Right forelimb (tissue), 1 donor: ENCODE results near the gene COL5A1.

Experiments
- DNase-seq: peaks from one replicate; pipeline ENCODE4 v3.0.0-alpha.2; 2018

Gene COL5A1

DNA sequence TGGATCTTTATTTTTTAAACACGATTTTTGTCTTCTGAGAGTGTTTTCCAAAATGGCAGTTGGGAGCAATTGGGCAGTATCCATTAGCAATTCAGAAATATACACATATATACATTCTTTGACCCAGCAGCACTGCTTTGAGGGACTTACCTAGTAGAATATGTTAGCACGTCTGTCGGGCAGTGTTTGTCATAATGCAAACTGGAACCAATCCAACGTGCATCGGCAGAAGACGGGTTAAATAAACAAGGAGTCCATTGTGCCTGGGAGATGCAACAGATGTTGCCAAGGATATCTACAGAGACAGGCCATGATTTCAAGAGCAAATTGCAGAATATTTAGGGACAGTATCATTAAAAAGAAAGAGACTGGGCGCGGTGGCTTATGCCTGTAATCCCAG, 107.0 kb downstream of the COL5A1 start:
- no peak for DNase-seq

DNA sequence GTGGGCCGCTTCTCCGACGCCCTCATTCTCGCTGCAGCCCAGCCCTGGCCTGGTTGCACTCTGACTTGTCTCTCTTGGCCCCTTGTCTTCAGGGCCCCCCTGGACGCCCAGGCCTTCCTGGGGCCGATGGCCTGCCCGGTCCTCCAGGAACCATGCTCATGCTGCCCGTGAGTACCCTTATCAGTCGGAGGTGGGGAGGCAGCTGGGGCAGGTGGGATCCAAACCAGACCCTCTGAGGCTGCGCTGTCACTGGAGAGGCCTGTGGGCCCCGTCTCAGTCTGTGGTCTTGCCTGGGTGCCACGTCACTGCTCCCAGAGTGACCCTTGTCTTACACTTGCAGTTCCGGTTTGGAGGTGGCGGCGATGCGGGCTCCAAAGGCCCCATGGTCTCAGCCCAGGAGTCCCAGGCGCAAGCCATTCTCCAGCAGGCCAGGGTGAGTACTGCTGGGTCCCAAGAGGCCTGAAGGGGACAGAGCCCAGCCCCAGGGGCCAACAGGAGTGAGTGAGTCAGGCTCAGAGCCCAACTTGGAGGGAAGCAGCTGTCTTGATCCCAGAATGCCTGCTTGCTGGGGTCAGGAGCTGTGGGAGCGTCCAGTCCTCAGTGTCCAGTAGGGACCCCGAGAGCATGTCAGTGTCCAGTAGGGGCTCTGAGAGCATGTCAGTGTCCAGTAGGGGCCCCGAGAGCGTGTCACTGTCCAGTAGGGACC, 109.0 kb downstream of the COL5A1 start:
- no peak for DNase-seq

DNA sequence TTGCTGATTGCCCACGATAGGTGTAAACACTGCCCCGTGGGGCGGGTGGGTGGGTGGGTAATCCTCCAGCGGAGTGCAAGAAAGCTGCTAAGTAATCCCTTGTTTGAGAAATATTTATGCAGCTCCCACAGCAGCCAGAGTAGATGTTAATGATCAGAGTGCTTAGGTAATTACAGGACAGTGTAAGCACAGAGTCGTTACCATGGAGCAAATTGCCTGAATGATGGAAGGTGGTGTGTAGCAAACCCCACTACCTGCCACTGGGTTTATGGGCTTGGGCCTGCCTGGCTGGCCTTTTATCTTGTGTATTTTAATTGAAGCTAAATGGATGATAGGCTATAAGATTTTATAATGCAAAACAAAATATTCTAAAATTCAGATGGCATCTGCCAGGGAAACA, 110.0 kb downstream of the COL5A1 start:
- no peak for DNase-seq

DNA sequence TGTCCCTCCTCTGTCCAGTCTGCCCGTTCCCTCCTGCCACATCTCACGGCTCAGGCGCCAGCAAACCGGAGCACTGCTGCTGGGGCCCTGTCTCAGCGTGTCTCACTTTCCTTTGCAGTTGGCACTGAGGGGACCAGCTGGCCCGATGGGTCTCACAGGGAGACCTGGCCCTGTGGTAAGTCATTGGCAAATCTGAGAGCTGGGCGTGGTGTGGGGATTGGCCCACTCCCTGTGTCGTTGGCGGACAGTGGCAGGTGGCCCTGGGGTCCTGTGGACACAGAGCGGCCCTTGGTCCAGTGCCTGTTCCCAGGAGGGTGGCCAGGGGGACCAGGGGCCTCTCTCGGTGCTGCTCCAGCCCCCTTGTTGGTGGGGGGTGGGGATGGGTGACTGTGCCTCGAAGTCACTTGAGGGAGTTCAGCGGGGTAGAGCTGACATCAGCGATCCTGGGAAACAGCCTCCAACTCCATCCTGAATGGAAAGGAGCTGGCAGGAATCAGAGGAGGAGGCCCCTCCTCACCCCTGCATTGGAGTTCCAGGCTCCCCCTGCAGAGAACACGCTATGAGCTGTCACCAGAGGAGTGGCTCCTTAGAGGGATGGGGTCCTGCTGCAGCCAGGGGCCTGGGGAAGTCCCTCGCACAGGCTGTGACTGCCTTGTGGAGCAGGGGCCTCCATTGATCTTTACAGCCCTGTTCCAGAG, 111.0 kb downstream of the COL5A1 start:
- no peak for DNase-seq

DNA sequence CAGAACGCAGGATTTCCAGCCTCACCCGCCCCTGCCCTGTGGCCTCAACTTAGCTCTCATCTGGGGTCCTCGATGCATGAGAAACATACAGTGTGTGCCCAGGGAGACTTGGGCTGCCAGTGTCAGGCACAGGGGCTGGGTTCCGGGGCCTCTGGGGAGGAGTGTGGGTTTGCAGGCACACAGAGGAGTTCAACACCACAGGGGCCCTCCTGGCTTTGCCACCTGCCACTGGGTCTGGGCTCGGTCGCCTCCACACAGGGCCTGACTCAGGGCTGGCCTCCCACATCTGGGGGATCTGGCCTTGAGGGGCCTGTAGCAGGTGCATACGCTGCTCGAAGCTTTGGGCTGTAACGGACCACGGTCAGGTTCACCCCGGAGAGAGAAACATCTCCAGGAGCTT, 111.6 kb downstream of the COL5A1 start:
- no peak for DNase-seq

DNA sequence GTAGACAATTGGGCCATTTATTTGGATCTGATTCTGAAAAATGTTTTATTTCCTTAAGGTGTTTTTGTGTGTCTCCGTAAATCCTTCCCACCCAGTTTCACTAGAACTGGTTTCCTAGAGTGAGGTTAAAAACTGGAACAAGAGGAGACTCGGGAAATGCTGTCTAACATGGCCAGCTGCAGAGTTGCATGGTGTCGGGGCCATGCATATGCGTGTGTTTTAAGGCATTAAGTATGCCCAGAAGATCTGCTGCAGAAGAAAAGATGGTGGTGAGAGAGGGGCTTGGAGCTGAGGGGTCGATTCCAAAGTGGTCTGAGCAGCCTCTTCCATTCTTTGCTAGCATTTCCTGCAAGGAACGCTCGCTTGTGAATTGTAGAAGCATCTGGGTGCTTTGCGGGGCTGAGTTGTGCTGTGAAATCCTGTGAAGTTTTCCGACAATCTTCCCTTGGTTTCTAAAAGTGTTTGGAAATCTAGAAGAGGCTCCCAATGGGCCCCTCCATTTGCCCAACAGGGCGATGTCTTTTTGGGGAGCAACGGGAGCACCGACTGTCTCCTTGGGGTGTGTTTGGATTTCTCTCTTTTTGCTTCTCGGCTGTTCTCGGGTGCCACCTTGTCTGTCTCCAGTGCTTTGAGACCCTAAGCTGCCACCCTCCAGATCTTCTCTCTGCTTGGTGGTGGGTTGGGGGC, 113.8 kb downstream of the COL5A1 start:
- no peak for DNase-seq

DNA sequence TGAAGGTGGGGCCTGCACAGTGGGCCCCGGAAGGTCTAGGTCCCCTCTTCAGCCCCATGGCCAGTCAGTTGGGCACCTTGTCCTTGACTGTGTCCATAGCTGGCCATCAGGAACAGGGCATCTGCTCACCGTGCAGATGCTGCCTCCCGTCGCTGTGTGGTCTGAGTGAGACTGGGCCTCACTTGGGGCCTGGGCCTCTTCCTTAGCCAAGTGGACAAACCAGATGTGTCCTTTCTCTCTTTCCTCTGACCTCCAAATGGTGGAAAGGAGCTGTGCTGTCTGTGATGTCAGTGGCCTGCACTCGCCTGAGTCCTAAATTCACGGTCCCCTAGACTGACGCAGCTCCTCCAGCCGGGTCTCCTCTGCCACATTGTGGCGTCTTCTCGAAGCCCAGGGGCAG, 114.5 kb downstream of the COL5A1 start:
- DNase-seq = no peak

DNA sequence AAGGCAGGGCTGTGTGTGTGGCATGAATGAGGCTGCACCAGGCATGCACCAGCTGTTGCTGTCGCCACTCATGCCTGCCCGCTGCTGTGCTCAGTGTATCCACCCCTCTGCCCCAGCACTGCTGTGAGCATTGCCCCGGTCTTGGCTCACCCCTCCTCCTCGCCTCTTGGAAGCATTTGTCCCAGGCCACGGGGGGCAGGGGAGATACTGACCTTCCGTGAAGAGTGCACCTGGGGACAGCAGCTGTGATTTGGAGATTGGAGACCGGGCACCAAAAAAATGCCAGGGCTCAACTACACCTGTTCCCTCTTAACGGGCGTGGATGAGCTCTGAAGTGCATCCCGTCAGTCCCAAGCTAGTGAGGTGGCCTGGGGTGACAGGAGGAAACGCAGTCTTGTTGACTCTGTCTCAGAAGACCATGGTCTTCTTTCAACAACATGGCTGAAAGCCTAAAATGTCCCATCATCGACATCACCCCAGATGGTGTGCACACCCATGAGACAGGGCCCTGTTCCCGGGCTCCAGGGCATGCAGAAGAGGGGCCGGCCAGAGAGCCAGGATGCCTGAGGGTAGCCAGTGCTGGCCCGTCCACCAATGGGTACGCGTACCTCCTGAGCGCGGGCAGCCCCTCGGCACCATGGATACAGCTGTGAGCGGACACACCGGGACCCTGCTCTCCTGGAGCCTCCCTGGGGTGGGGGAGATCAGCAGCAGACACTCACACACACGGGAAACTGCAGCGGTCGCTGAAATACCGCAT, 115.8 kb downstream of the COL5A1 start:
- no peak for DNase-seq

DNA sequence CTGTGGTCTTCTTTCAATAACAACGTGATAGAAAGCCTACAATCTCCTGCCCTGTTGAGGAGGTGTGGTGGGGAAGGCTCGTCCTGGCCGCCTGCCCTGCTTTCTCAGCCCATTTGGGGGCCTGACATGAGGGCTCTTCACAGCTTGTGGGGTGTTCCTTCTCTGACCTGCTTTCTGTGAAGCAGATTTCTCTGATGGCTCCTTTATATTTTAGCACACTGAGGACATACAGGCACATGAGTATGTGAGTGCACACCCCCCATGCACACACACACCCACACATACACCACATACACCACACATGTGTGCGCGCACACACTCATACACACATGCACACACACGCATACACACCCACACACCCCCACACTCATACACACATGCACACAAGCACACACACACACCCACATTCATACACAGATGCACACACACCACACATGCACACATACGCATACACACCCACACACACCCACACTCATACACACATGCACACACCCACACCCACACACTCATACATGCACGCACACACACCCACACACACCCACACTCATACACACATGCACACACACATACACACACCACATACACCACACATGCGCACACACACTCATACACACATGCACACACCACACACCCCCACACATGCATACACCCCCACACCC, 117.5 kb downstream of the COL5A1 start:
- DNase-seq = no peak

DNA sequence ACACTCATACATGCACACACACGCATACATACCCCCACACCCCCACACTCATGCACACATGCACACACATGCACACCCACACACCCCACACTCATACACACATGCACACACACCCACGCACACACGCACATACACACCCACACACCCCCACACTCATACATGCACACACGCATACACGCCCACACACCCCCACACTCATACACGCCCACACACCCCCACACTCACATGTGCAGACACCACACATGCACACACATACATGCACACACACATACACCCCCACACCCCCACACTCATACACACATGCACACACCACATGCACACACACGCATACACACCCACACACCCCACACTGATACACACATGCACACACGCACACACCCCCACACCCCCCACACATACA, 118.3 kb downstream of the COL5A1 start:
- DNase-seq = no peak

DNA sequence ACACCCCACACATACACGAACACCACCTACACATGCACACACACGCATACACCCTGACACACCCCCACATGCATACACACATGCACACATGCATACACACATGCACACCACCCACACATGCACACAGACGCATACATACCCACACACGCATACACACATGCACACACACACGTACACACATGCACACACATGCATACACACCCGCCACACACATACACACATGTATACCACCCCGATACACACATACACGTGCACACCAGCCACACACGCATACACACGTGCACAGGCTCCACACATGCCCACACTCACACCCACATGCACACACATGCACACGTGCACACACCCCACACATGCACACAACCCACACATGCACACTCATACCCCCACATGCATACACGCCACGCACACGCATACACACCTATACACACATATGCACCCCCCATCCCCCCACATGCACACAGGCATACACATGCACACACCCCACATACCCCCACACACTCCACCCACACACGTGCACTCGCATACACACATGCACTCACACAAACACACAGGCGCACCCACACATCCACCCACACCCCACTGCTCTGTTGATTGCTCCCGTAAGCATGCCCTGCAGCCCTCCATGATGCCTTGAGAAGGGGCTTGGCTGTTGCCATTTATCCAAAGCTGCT, 119.3 kb downstream of the COL5A1 start:
- DNase-seq = no peak

DNA sequence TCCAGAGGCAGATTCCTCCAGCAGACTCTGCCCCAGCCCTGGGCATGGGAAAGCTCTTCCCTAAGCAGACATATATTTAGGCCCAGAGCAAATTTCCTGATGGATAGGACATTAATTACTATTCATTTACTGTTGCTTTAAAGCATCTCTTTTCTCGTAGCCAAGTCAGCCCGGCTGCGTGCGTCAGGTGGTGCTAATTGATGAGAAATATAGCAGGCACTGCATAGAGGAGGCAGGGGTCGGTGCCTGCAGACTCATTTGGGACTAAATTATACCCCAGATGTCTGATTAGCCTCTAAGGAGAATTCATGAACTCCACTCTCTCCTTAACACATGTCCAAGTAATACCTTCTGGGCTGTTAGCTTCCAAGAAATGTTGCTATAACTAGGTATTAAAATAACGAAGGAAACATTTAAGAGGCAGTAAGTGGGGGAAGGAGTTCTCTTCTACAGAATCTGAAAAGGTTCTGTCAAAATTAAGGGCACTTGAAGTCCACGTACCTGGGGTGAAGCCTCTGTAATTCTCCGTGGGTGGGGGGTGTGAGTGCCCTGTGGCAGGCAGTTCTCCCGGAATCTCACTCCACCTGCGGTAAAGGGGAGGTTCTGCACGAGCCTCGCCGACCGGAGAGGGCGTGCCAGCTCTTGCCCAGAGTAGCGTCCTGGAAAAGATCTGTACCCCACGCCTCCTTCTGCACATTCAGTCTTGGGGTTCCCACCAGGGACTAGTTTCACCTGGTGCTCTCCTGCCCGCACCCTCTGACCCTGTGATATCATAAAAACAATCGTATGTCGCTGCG, 123.1 kb downstream of the COL5A1 start:
- no peak for DNase-seq

DNA sequence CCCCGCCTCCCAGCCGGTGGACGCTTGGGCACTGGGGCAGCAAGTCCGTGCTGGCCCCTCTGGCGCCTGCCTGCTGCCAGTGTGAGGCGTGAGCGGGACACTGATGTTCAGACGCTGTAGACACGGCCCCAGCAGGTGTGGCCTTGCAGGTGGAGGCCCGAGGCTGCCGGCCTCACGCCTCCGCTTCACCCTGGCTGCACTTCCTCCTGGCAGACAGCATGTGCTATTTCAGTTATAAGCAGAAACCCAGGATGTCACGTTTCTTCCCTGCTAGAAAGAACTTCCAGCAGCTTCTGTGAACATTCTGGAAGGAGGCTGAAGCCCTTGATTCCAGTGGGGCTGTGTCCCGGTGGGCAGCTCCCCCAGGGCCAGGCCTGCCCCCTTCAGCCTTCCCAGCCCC, 124.2 kb downstream of the COL5A1 start:
- DNase-seq = no peak

DNA sequence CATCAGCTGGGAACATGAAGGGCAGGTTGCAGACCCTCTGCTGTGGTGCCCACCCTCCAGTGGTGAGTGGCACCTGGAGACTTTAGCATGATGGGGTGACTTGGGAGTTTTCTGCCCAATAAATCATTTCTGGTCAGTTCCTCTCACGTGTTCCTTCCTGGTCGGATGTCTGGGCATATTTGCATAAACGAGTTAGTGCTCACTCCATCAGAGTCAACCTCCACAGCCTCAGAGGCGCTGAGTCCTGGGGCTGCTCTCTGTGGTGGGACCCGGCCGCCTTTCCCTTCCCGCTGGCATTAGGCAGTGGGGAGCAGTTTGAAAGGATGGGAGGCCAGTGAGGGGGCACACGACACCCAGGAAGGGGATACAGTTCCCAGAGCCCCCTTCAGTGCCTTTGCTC, 125.0 kb downstream of the COL5A1 start:
- DNase-seq = no peak

DNA sequence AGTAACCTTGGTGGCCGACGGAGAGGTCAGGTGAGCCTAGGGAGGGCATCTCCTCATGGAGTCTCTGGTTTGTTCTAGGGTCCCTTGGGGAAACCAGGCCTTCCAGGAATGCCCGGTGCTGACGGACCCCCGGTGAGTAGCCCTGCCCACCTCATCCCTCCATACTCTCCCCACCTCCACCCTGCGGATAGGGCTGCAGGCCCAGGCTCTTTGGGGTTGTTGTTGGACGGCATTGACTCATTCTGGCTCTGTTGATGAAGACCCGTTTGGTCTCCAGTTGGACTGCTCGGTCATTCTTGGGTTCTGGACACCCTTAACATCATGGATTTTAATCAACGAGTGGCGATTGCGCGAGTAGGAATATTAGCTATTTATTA, 126.7 kb downstream of the COL5A1 start:
- no peak for DNase-seq

DNA sequence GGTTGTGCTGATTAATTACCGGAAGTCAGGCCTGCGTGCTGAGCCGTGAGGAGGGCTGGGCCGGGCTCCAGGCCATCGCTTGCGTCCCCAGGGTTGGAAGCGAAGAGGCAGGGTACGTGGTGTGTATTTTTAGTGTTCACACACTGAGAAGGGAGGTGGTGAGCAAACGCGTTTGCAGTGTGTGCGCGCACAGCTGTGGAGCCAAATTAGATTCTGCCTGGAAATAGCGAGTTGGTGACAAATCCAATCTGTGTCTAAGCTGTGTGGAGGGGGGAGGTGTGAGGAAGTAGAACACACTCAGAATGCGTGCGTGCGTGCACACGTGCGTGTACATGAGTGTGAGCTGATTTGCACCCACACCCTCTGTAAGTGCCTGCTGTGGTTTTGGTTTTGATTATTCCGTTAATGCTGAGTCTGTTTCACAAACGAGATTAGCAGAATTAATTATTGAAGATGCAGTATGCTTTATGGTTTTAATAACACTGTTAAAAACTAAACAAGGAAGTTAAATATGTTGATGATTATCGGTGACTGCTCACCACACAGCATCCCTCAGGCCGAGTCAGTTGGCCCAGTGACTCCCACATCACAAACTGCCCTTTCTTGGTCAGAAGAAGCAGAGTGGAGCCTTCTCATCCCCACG, 127.2 kb downstream of the COL5A1 start:
- DNase-seq = peak; percentile 76

DNA sequence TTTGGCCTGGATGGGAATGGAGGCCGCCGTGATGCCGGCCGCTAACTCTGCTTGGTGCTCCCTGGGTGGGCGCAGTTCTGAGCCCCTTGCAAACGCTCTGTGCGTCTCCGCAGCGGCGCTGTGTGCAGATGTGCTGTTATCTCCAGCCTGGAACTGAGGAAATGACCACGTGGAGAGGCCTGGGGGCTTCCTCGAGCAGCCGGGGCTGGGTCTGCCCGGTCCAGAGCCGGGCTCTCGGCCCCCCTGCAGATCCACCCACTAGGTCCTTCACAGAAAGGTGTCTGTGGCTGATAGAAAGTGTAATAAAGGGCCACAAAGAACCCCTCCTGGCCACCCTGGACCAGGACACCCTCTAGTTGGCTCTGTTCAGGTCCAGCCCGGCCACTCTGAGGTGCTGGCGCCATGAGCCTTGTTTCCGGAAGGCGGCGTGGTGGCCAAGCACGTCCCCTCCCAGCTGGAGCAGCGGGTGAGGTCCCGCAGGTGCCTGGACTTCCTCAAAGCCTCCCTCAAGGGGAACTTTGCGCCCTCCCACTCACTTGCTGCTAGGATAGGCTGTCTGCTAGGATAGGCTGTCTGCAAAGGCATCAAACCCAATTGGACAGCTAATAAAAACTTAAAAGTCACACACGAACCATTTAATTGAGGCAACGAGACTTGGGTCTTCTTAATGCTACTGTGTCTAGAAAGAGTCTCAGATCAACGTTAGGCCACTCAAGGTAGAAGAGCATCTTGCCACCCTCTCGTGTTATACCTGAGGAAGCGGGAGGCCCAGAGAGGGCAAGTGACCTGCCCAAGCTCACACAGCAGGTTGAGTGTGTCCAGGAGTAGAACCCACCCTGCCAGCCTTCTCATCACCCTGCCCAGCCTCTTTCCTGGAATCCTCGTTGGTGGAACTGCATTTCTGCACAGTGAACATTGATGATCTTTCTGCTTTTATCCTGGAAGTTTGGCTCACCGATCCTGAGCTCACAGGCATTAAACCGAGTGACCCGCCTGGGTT, 129.7 kb downstream of the COL5A1 start:
- no peak for DNase-seq

DNA sequence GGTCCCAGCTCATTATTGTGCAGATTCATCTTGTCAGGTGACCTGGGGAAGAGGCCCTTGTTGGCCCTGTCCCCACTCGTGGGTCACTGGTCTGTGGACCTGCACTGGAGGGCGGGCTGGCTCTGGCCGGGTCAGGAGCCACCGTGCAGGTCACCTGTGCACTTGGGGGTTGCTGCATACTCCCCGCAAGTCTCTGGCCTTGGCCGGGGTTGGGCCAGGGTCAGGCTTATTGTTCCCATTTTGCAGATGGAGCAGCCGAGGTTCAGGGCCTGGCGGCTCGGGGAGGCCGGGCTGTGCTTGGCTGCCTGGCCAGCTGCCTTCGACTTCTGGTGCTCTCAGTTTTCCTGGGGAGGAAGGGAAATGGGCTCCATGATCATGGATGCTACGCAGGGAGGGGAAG, 130.7 kb downstream of the COL5A1 start:
- DNase-seq = no peak

DNA sequence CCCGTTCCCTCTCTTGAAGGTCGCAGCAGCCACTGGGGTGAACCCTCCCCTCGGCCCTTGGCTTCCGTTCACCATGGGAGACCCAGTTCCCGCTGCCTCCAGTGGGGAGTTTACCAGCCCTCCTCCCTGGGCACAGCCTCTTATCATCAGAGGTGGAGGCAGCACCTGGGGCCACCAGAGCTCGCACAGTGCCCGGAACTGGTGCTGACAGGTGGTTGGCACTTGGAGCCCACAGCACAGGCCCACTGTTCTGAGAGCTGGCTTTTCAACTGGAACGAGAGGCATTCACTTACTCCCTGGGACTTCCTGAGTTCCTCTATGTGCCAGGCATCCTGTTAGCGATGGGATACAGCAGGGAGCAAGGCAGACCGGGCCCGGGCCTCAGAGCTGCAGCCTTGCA, 132.2 kb downstream of the COL5A1 start:
- no peak for DNase-seq

DNA sequence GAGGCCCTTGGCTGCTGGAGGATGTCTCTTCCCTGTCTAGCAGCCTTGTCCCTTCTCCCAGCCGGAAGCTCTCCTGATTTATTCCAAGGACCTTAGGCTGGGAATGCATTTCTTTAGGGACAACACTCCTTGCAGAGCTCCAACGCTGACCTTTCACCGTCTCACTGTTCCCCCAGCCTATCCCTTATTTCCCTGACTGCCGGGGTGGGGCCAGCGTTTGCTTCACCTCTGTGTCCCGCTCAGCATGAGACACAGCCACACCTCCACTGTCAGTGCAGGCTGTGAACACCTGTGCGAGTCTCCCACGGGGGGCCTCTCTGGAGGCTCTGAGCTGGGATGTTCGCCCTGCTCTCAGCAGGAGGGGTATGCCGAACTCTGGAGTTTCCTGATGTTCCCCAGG, 132.8 kb downstream of the COL5A1 start:
- no peak for DNase-seq
